Measurements from ENCODE around the gene ARHGEF26.

The ARHGEF26 gene

DNA sequence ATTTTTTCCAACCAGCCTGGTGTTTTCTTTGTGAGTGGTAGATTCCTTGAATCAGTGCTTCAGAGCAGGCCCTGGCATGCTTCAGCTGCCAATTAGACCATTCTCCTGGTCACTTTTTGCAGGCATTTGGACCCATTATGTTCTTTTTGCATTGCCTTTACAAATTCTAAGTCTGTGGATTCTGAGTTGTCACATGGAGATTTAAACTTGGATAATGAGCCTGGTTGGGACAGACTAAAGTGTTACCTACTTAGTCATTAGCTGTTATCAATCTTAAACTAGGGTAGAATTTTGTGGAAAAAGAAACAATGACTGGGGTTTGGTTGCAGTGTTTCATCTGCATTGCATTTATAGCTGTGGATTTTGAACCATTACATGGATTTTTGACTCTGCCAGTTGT lies 40.6 kb downstream of the ARHGEF26 start:
- no peak for DNase-seq (ENCODE audit: low read depth)

GRCh38 chr3:154164387-154164786 lies 43.2 kb downstream of the ARHGEF26 start:
- DNase-seq (ENCODE audit: low read depth) = no peak

DNA sequence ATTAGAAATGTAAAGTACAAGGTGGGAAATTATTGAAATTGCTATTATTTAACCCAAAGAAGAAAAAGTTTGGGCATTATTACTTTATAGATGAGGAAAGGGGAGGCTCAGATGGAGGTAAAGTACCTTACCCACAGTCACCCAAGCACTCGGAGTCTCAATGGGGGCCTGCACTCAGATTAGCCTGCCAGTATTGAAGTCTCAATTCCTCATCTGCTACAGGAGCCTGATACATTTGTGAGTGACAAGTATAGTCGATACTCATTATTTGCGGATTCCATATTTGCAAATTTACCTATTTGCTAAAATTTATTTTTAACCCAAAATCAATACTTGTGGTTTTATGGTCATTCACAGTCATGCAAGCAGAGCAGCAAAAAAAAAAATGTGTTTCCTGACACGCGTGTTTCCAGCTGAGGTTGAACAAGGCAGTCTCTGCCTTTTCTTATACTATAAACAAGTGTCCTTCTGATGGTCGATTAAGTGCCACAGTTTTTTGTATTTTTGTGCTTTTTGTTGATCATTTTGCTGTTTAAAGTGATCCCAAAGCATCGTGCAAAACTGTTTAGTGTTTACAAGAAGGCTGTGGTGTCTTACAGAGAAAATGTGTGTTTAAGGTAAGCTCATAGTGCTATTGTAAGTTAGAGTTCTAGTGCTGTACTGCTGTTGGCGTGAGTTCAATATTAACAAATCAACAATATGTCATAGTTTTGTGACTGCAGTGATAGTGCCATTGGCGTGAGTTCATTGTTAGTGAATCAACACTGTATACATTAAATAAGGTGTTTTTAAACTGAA lies 48.0 kb downstream of the ARHGEF26 start:
- no peak for DNase-seq (ENCODE audit: low read depth)

DNA sequence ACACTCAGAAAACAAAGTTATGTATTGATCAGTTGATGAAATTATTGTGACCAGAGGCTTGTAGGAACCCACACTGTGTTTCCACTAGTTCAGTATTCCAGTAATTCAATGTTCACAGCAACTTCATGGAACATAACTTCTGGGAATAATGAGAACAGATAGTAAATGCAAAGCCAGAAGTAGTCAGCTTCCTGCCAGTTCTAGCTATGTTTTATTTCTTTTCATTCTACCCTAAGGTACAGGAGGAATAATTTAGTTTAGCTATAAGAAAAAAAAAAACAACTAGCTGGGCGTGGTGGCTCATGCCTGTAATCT lies 48.6 kb downstream of the ARHGEF26 start:
- no peak for DNase-seq (ENCODE audit: low read depth)

DNA sequence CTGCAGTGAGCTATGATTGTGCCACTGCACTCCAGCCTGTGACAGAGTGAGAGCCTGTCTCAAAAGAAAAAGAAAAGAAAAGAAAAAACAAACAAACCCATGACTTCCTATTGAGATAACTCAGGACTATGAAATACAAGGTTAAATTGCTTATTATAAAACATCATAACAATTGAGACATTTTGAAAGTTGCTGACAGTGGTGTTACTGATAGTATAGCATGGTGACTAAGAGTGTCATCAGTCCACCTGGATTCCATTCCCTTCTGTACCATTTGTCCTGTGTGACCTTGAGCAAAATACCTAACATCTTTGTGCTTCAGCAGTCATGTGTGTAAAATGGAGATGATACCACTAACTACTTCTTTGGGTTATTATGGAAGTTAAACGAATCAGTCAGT lies 49.1 kb downstream of the ARHGEF26 start:
- DNase-seq (ENCODE audit: low read depth) = no peak

GRCh38 chr3:154175041-154175440 lies 53.9 kb downstream of the ARHGEF26 start:
- DNase-seq (ENCODE audit: low read depth) = no peak

GRCh38 chr3:154176036-154176435 lies 54.8 kb downstream of the ARHGEF26 start:
- no peak for DNase-seq (ENCODE audit: low read depth)

DNA sequence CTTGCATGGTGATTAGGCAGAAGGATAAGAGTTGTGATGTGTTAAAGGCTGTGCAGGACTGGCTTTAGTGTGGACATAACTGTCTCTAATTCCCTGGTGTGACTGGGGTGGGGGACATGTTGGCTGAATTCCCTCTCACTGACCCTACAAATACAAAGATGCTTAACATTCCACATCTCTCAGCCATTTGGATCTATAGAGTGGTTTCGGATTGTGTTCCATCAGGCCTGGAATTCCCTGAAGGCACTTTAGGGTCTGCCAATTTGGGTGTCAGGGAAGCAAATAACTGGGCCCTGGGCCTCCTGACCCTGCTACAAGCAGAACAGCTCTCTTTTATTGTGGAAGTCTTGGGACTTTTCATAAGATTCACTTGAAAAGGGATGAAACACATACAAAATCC lies 56.2 kb downstream of the ARHGEF26 start:
- DNase-seq (ENCODE audit: low read depth) = no peak

GRCh38 chr3:154178172-154178571 lies 57.0 kb downstream of the ARHGEF26 start:
- DNase-seq (ENCODE audit: low read depth) = no peak

DNA sequence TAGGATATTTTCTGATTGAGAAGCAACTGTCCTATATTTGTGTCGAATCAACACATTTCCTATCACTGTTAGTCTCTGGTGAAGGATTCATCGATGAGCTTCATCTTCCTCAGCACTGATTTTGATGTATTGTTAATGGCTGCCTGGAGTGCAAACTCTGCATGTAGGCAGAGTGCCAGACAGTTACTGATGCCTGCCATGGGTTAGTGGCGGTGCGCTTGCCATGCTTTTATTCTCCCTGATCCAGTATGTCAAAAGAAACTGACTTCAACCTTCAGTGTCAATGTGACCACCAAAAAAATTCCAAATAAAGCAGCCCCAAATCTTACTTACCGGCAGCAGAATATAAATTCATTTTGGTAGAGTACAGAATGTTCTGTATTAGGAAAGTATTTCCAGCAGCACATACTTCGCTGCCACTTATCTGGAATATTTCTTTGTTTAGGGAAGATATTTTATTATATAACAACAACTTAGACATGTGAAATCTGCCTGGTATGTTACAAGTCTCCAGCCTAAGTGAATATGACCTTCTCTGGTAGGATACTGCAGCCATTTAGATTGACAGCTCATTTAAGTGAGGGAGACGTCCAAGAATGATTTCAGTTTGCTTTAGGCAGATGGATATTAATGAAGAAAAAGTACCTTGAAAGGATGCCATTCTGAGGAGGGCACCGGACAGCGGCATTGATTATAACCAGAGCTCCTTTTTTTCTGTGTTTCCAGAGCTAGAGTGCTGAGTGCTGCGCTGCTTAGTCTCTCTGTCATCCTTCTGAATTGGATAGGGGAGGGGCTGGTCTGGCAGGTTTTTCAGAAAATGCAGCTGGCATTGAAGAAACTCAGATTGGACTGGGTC lies 59.9 kb downstream of the ARHGEF26 start:
- DNase-seq (ENCODE audit: low read depth) = no peak

DNA sequence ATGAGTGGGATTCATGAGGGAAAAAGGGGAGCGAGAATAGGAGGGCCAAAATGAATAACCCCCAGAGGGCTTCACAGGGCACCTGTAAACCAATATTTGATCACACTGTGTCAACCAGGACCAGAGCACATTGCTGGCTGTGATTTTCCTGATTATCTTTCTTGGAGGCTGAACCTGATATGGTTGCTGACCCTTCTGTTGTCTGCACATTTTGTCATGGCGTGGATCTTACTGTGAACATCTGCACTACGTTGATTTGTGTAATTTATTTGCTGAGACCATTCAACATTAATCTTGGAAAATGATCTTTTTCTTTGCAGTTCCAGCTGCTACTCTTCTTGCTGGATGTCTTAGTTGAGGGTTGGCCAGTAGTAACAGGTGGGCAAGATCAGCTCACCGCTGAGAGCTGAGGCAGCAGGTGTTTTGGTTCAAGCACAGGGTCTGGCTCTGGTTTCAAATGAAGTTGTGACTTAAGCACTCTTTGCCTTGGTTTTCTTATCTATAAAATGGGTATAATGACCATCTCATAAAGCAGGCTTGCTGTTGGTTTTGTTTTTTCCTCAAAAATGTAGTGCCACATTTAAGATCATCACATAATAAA lies 61.2 kb downstream of the ARHGEF26 start:
- no peak for DNase-seq (ENCODE audit: low read depth)

- no peak for DNase-seq (ENCODE audit: low read depth)
Measured at GRCh38 chr3:154182975-154183374, 61.8 kb downstream of the ARHGEF26 start.

- DNase-seq (ENCODE audit: low read depth) = no peak
Measured at GRCh38 chr3:154184582-154184981, 63.4 kb downstream of the ARHGEF26 start.

DNA sequence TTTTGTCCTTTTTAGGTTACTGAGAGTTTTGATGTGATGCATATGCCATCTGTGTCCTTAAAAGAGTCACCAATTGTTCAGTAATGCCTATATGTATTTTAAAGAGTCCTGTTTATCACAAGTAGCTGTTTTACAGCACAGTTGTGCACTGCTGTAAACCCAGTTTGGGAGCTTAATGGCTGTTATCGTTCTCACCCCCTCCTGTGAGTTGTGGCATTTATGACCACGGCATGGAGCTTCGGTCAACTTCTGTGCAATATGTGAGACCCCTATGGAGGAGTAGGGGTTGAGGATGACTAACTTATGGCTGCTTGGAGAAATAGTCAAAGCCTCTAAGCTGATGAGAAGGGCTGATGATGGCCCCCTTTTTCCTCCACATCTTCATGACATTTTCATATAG lies 67.2 kb downstream of the ARHGEF26 start:
- DNase-seq (ENCODE audit: low read depth) = no peak

- DNase-seq (ENCODE audit: low read depth) = no peak
Measured at GRCh38 chr3:154188846-154189245, 67.7 kb downstream of the ARHGEF26 start.

DNA sequence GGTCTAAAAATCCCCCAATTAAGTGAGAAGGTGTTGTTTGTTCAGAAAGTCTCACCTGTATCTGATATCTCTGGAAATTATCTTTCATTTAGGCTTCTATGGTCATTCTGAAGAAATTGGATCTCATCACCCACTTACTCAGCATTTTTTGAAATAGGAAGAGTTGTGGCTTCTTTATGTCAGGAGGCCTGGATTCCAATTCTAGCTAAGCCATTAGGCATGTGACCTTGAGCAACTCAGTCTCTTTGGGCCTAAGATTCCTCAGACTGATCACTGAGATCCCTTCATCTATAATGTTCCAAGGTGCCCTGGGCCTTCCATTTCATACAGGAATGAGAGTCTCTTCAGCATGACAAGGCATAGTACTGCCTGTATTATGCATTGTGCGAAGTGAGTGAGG lies 70.3 kb downstream of the ARHGEF26 start:
- DNase-seq (ENCODE audit: low read depth) = no peak

DNA sequence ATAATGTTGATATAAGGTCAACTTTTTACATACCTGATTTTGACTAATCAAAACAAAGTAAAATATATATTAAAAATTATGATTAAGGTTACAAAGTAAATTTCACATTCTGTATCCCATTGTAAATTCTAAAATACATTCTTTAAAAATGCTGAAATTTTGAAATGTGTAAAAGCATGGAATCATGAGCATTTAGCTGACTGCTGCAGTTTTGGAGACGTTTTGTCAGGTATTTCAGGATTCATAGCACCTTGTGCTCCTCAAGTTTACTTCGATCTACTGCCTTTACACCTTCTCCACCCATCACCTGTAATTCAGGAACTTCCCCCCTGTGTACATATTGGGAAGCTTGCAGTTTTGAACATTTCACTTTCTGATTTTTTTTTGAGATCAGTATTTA lies 71.0 kb downstream of the ARHGEF26 start:
- no peak for DNase-seq (ENCODE audit: low read depth)

DNA sequence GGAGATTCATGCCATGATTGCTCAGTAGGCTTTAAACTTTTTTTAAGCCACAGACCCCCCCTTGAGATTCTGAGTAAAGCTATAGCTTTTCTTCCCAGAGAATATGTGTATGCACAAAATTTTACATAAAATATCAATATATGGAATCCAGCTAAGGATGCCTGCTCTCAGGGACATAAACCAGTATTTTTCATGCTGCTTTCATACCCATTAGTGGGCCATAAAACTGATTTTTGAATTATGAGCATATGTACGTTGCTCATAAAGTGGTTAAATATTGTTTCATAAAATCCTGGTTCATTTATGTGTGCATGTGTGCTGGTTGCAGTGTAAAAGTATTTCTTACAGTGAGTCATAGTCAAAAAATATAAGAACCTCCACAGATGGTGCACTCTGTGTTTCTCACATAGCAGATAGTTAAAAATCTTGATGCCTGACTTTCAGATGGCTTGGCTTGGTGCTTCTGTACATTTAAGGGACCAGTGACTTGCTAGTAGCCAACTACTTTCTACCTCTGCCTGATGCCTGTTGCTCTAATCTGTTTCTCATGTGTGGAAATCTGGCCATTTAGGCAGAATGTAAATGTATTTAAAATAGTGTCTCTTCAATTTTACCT lies 71.9 kb downstream of the ARHGEF26 start:
- no peak for DNase-seq (ENCODE audit: low read depth)

DNA sequence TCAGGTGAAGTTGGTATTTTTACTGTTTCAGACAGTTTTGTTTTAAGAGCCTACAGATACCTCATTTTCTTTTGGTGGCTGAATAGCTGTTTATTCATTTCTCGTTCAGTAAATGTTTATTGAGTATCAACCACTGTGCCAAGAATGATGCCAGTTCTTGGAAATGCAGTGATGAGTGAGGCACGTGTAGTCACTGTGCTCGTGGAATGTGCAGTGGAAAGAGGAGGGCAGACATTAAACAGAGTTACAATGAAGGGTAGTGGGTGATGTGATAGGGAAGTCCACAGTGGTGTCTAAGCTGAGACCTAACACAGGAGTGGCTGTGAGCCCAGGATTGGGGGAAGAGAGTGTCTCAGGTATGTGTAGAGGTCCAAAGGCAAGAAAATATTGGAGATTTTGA lies 73.7 kb downstream of the ARHGEF26 start:
- DNase-seq (ENCODE audit: low read depth) = no peak

- no peak for DNase-seq (ENCODE audit: low read depth)
Measured at GRCh38 chr3:154195620-154196356, 74.6 kb downstream of the ARHGEF26 start.

DNA sequence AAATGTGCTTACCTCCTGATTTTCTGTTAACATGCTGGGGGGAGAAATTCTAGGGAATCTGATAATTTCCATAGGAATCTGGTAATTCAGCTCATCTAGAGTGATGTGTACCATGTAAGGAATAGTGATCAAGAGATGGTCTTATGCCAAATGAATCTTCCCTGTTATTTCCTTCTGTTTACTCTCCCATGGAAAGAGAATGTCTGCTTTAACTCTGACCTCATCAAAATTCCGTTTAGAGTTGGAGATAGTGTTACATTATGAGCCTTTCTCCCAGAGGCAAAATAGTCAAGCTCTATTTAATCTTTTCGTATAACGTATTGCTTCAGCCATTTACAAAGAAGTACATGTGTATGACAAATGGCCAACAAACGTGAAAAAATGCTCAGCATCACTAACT lies 76.6 kb downstream of the ARHGEF26 start:
- DNase-seq (ENCODE audit: low read depth) = no peak

DNA sequence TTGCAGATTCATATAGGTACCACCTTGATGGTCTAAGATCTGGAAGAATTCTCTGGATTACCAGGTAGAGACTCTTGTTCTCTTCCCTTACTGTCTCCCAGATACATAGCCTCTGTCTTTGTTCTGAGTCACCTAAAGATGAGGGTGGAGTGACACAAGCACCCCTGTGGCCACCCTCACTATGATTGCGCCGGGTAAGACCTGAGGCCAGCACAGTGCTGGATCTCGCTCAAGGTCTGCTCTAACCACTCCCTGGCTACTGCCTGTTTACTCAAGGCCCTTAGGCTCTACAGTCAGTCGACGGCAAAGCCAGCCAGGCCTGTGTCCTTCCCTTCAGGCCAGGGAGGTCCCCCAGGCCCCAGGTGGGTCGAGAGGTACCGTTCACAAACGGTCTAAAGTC lies 88.3 kb downstream of the ARHGEF26 start:
- no peak for DNase-seq (ENCODE audit: low read depth)
